Measurements from ENCODE around the gene SGCG.
"Not testable (repeated sequence)": the region's sequence is repeated elsewhere in the genome, so short reads cannot be mapped to it uniquely, and the experiment has no call there.

SGCG gene

GRCh38 chr13:23292586-23292985 is 111.8 kb downstream of the SGCG start:
- Histone ChIP-seq H3K36me3 (ENCODE audit: insufficient read depth, low read length) (no peaks in the 10 kb centered on the region), H3K27ac (no peak overlapping the region), H3K4me3 (no peak overlapping the region), H3K9me3 (ENCODE audit: low read depth, low read length) (no peaks in the 10 kb centered on the region), H3K9ac (ENCODE audit: insufficient read length) (no peak overlapping the region)
- TF ChIP-seq EZH2 (IDR thresholded peaks at IDR 0.05) (no peak), POLR2AphosphoS5 (IDR thresholded peaks at IDR 0.05; ENCODE audit: borderline replicate concordance, low read depth, low read length) (no peak), FOXP2 (optimal IDR thresholded peaks at IDR 0.05; ENCODE audit: control extremely low read depth, extremely low read length, insufficient read depth) (no peak)
- DNase-seq (ENCODE audit: low read depth, low spot score): no peak

- DNase-seq (ENCODE audit: low read depth, low spot score); H3K4me3 ChIP-seq; H3K27ac ChIP-seq; H3K9ac ChIP-seq (ENCODE audit: insufficient read length); H3K9me3 ChIP-seq (ENCODE audit: low read depth, low read length); H3K36me3 ChIP-seq (ENCODE audit: insufficient read depth, low read length): not testable (repeated sequence)
Measured at GRCh38 chr13:23314837-23315236, 134.1 kb downstream of the SGCG start.

- no peaks in the 10 kb centered on the region for H3K36me3 ChIP-seq (ENCODE audit: insufficient read depth, low read length)
- TF ChIP-seq POLR2AphosphoS5 (IDR thresholded peaks at IDR 0.05; ENCODE audit: borderline replicate concordance, low read depth, low read length) (no peak), FOXP2 (optimal IDR thresholded peaks at IDR 0.05; ENCODE audit: control extremely low read depth, extremely low read length, insufficient read depth) (no peak), EZH2 (IDR thresholded peaks at IDR 0.05) (no peak)
- H3K9ac ChIP-seq (ENCODE audit: insufficient read length): no peak overlapping the region
- DNase-seq (ENCODE audit: low read depth, low spot score): no peak
- no peaks in the 10 kb centered on the region for H3K9me3 ChIP-seq (ENCODE audit: low read depth, low read length)
- no peak overlapping the region for H3K27ac ChIP-seq
- H3K4me3 ChIP-seq: no peak overlapping the region
Measured at GRCh38 chr13:23319883-23320224, 139.1 kb downstream of the SGCG start.

GRCh38 chr13:23320926-23321534 is 140.3 kb downstream of the SGCG start:
- Histone ChIP-seq H3K27ac (no peak overlapping the region), H3K36me3 (ENCODE audit: insufficient read depth, low read length) (no peaks in the 10 kb centered on the region), H3K9me3 (ENCODE audit: low read depth, low read length) (no peaks in the 10 kb centered on the region), H3K9ac (ENCODE audit: insufficient read length) (no peak overlapping the region), H3K4me3 (no peak overlapping the region)
- no peak for DNase-seq (ENCODE audit: low read depth, low spot score)
- no peak for TF ChIP-seq EZH2 (IDR thresholded peaks at IDR 0.05)
- no peak for TF ChIP-seq POLR2AphosphoS5 (IDR thresholded peaks at IDR 0.05; ENCODE audit: borderline replicate concordance, low read depth, low read length)
- TF ChIP-seq FOXP2 (optimal IDR thresholded peaks at IDR 0.05; ENCODE audit: control extremely low read depth, extremely low read length, insufficient read depth): no peak

GRCh38 chr13:23321535-23322241 is 140.9 kb downstream of the SGCG start:
- DNase-seq (ENCODE audit: low read depth, low spot score): no peak
- TF ChIP-seq EZH2 (IDR thresholded peaks at IDR 0.05): no peak
- no peaks in the 10 kb centered on the region for H3K36me3 ChIP-seq (ENCODE audit: insufficient read depth, low read length)
- H3K27ac ChIP-seq: no peak overlapping the region
- no peak overlapping the region for H3K4me3 ChIP-seq
- H3K9ac ChIP-seq (ENCODE audit: insufficient read length): no peak overlapping the region
- H3K9me3 ChIP-seq (ENCODE audit: low read depth, low read length): no peaks in the 10 kb centered on the region

- no peak overlapping the region for H3K4me3 ChIP-seq
- H3K9ac ChIP-seq (ENCODE audit: insufficient read length): no peak overlapping the region
- no peaks in the 10 kb centered on the region for H3K9me3 ChIP-seq (ENCODE audit: low read depth, low read length)
- DNase-seq (ENCODE audit: low read depth, low spot score): no peak
- TF ChIP-seq EZH2 (IDR thresholded peaks at IDR 0.05): no peak
- no peak for TF ChIP-seq FOXP2 (optimal IDR thresholded peaks at IDR 0.05; ENCODE audit: control extremely low read depth, extremely low read length, insufficient read depth)
- TF ChIP-seq POLR2AphosphoS5 (IDR thresholded peaks at IDR 0.05; ENCODE audit: borderline replicate concordance, low read depth, low read length): no peak
- H3K27ac ChIP-seq: no peak overlapping the region
- H3K36me3 ChIP-seq (ENCODE audit: insufficient read depth, low read length): no peaks in the 10 kb centered on the region
Measured at GRCh38 chr13:23322353-23323336, 141.9 kb downstream of the SGCG start.

- H3K36me3 ChIP-seq (ENCODE audit: insufficient read depth, low read length): no peaks in the 10 kb centered on the region
- H3K9me3 ChIP-seq (ENCODE audit: low read depth, low read length): no peaks in the 10 kb centered on the region
- H3K4me3 ChIP-seq: no peak overlapping the region
- H3K27ac ChIP-seq: no peak overlapping the region
- no peak for DNase-seq (ENCODE audit: low read depth, low spot score)
- H3K9ac ChIP-seq (ENCODE audit: insufficient read length): no peak overlapping the region
- TF ChIP-seq FOXP2 (optimal IDR thresholded peaks at IDR 0.05; ENCODE audit: control extremely low read depth, extremely low read length, insufficient read depth) (no peak), POLR2AphosphoS5 (IDR thresholded peaks at IDR 0.05; ENCODE audit: borderline replicate concordance, low read depth, low read length) (no peak), EZH2 (IDR thresholded peaks at IDR 0.05) (no peak)
Measured at GRCh38 chr13:23323946-23324709, 143.3 kb downstream of the SGCG start.

GRCh38 chr13:23325191-23325590 is 144.4 kb downstream of the SGCG start:
- no peak for DNase-seq (ENCODE audit: low read depth, low spot score)
- Histone ChIP-seq H3K9me3 (ENCODE audit: low read depth, low read length) (no peaks in the 10 kb centered on the region), H3K9ac (ENCODE audit: insufficient read length) (no peak overlapping the region), H3K4me3 (no peak overlapping the region), H3K27ac (no peak overlapping the region), H3K36me3 (ENCODE audit: insufficient read depth, low read length) (no peaks in the 10 kb centered on the region)
- TF ChIP-seq EZH2 (IDR thresholded peaks at IDR 0.05) (no peak), POLR2AphosphoS5 (IDR thresholded peaks at IDR 0.05; ENCODE audit: borderline replicate concordance, low read depth, low read length) (no peak), FOXP2 (optimal IDR thresholded peaks at IDR 0.05; ENCODE audit: control extremely low read depth, extremely low read length, insufficient read depth) (no peak)
